K562 treated with DMSO at 1 percent for 4 hours (cell line): Measurements from ENCODE around the gene GLRX. TPM values are rescaled to one million over a fixed set of nuclear protein-coding genes. Genes with fewer than 3 reads are reported as not detected.

Experiments used
- total RNA-seq: library from RNA; unstranded; fragments of 300-600 nt; gene quantifications from 2 replicates; pipeline ENCODE4 v1.2.3, GENCODE V29; 2022; ENCODE audit not compliant: insufficient read depth

The GLRX gene, protein sequence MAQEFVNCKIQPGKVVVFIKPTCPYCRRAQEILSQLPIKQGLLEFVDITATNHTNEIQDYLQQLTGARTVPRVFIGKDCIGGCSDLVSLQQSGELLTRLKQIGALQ
- total RNA-seq: 32.5 and 36.3 TPM in 2 replicates

DNA sequence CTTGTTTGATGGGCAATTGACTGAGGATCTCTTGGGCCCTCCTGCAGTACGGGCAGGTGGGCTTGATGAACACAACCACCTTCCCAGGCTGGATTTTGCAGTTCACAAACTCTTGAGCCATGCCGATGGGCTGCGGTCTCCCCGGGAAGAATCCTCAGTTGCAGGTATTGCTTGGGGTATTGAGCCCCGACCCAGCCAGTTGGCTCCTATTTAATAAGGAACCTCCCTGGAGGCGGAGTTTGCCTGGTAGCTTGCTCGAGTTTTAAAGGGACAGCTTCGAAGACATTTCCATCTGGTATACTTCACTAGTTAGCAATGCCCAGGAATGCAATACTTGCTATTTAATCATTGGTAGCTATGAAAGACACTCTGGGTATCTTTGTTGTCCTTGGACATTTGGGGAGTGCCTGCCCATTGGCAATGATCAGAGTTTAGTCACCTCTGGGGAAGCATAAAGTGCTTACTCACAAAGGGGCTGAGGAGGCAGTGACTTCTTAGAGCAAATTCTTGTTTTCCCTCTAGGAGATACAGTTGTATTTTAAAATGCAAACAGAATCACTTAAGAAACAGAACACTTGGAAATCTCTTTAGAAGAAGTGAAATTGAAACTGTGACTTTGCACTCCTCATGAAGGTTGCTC lies at the start of gene GLRX:
TSS of gene GLRX (minus strand) at position 185 of the 640 bp plus-strand sequence. CDS start at position 121, 64 bp downstream.

Other genes with a start within 250 kb of the GLRX start
- not detected in 2 replicates for gene GPR150, start 202.6 kb downstream of the GLRX start, total RNA-seq
- gene RFESD, start 175.9 kb downstream of the GLRX start, total RNA-seq: 16.9 and 24.9 TPM in 2 replicates
- not detected in 2 replicates for gene SPATA9, start 139.7 kb downstream of the GLRX start, total RNA-seq
- 49.5 and 61.7 TPM in 2 replicates for gene RHOBTB3, start 91.4 kb downstream of the GLRX start, total RNA-seq
- gene ELL2, start 139.1 kb upstream of the GLRX start, total RNA-seq: 6.6 and 7.2 TPM in 2 replicates